Gastroesophageal sphincter (tissue), 3 donors: Measurements from ENCODE around the gene LPAR3.

Experiments
- POLR2A ChIP-seq, 2 donors: fragments of 450-650 bp; IDR thresholded peaks; one replicate each; pipeline ENCODE4 v1.6.1; 2017; ENCODE audit warnings: antibody characterized with exemption in 2 of 2, mild to moderate bottlenecking in 2 of 2, moderate library complexity in 1 of 2
- TF ChIP-seq, protein P1 (sequence below), 4 experiments: fragments of 200-600 bp in 2 of 4; fragments of 450-650 bp in 2 of 4; sonication (generic) in 1 of 4; IDR thresholded peaks; one replicate each; pipeline ENCODE4 v1.5.1; 2017 to 2019; ENCODE audit warnings: antibody characterized with exemption in 4 of 4, mild to moderate bottlenecking in 2 of 4, moderate library complexity in 2 of 4

GRCh38 chr1:84885469-84885868 is 7.5 kb downstream of the LPAR3 start:
- TF ChIP-seq, protein P1, sequence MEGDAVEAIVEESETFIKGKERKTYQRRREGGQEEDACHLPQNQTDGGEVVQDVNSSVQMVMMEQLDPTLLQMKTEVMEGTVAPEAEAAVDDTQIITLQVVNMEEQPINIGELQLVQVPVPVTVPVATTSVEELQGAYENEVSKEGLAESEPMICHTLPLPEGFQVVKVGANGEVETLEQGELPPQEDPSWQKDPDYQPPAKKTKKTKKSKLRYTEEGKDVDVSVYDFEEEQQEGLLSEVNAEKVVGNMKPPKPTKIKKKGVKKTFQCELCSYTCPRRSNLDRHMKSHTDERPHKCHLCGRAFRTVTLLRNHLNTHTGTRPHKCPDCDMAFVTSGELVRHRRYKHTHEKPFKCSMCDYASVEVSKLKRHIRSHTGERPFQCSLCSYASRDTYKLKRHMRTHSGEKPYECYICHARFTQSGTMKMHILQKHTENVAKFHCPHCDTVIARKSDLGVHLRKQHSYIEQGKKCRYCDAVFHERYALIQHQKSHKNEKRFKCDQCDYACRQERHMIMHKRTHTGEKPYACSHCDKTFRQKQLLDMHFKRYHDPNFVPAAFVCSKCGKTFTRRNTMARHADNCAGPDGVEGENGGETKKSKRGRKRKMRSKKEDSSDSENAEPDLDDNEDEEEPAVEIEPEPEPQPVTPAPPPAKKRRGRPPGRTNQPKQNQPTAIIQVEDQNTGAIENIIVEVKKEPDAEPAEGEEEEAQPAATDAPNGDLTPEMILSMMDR (IDR thresholded peaks at IDR 0.05), result no peak
- TF ChIP-seq POLR2A (IDR thresholded peaks at IDR 0.05), result no peak
